HEK293T (cell line): ENCODE data around the gene CDYL2.

Experiments
- ARNT ChIP-seq: fragments of 450-650 bp; IDR thresholded peaks from 2 replicates; pipeline ENCODE4 v1.6.1; 2017; ENCODE audit warnings: mild to moderate bottlenecking
- BHLHE40 ChIP-seq: fragments of 450-650 bp; IDR thresholded peaks from 2 replicates; pipeline ENCODE4 v1.6.1; 2016; ENCODE audit warnings: mild to moderate bottlenecking, moderate library complexity, borderline replicate concordance
- CTBP1 ChIP-seq: fragments of 450-650 bp; IDR thresholded peaks from 2 replicates; pipeline ENCODE4 v1.6.1; 2016; ENCODE audit warnings: borderline replicate concordance
- ELF4 ChIP-seq: fragments of 450-650 bp; IDR thresholded peaks from 2 replicates; pipeline ENCODE4 v1.6.1; 2017; ENCODE audit warnings: antibody characterized with exemption
- PKNOX1 ChIP-seq: fragments of 450-650 bp; IDR thresholded peaks from 2 replicates; pipeline ENCODE4 v1.6.1; 2016
- SP1 ChIP-seq: fragments of 450-650 bp; IDR thresholded peaks from 2 replicates; pipeline ENCODE4 v1.6.1; 2017
- SUZ12 ChIP-seq: fragments of 450-650 bp; IDR thresholded peaks from 2 replicates; pipeline ENCODE4 v1.6.1; 2016; ENCODE audit warnings: mild to moderate bottlenecking

DNA sequence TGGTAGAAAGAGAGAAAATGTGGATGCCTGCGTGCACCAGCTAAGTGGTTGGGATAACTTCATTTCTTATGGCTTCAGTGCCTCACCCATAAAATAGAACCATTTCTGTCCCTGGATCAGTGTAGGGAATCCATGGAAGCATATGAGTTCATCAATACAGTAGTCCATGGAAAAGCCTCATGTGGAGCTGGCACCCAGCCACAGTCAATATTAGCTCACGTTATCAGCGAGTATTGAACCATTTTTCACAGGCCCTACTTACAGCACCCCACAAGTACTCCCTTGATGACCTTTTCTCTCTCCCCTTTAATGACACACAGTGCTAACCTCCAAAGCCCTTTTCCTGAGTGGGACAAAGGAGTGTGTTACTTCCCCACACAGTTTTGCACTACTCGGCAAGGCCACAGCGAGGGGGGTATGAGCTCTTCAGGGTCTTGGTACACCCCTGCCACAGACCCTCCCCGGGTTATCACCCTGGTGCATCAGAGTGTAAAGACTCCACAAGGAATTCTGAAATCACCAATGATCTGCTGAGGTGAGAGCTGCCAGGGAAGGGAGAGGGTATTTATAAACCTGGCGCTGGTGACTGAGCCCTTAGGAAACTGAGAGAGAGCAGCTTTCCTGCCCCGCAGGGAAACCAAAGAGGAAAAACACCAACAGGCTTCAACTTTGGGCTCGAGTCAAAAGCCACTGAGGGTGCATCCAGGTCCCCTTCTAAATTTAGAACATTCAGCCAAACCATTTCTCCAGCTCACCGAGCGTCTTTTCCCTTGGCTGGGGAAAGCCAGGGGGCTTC lies 226.7 kb downstream of the CDYL2 start:
- TF ChIP-seq PKNOX1, result no peak
- no peak for TF ChIP-seq ELF4
- no peak for TF ChIP-seq SUZ12
- TF ChIP-seq BHLHE40, result no peak
- TF ChIP-seq SP1, result no peak
- TF ChIP-seq ARNT, result no peak
- TF ChIP-seq CTBP1, result no peak
